H9 (cell line): Measurements from ENCODE around the gene IL17A. TPM values are rescaled to one million over a fixed set of nuclear protein-coding genes. Genes with fewer than 3 reads are reported as not detected.

Experiments
- DNase-seq: peaks from one replicate; pipeline ENCODE4 v3.0.0-alpha.2; 2017
- H2AFZ ChIP-seq: one replicate; pipeline ENCODE4 v1.6.1; 2013; ENCODE audit warnings: mild to moderate bottlenecking, low read length, control low read depth, moderate library complexity
- H2AK5ac ChIP-seq: 2 replicates; pipeline ENCODE4 v1.6.1; 2013; ENCODE audit warnings: low read length, control low read depth, mixed read lengths; ENCODE audit not compliant: insufficient read length
- H2BK120ac ChIP-seq: one replicate; pipeline ENCODE4 v1.6.1; 2013; ENCODE audit warnings: low read depth, mild to moderate bottlenecking, low read length, control low read depth, inconsistent platforms; ENCODE audit not compliant: poor library complexity, severe bottlenecking
- H2BK12ac ChIP-seq: 2 replicates; pipeline ENCODE4 v1.6.1; 2013; ENCODE audit warnings: low read length, control low read depth, mixed read lengths, low read depth; ENCODE audit not compliant: insufficient read length
- H2BK15ac ChIP-seq: 2 replicates; pipeline ENCODE4 v1.6.1; 2013; ENCODE audit warnings: low read depth, low read length, control low read depth
- H2BK20ac ChIP-seq: one replicate; pipeline ENCODE4 v1.6.1; 2013; ENCODE audit warnings: low read depth, mild to moderate bottlenecking, low read length, control low read depth, inconsistent platforms; ENCODE audit not compliant: poor library complexity, severe bottlenecking
- H2BK5ac ChIP-seq: 2 replicates; pipeline ENCODE4 v1.6.1; 2013; ENCODE audit warnings: low read length, control low read depth, mixed read lengths; ENCODE audit not compliant: insufficient read length
- H3K14ac ChIP-seq: 2 replicates; pipeline ENCODE4 v1.6.1; 2013; ENCODE audit warnings: low read length, control low read depth; ENCODE audit not compliant: insufficient read depth
- H3K18ac ChIP-seq: 2 replicates; pipeline ENCODE4 v1.6.1; 2013; ENCODE audit warnings: low read depth, mild to moderate bottlenecking, mixed read lengths, low read length, control low read depth; ENCODE audit not compliant: insufficient read length
- H3K23ac ChIP-seq: 2 replicates; pipeline ENCODE4 v1.6.1; 2013; ENCODE audit warnings: low read length, control low read depth, mixed read lengths, low read depth; ENCODE audit not compliant: insufficient read length
- H3K23me2 ChIP-seq: 2 replicates; pipeline ENCODE4 v1.6.1; 2013; ENCODE audit warnings: low read depth, mild to moderate bottlenecking, mixed read lengths, low read length, control low read depth; ENCODE audit not compliant: insufficient read length, poor library complexity, severe bottlenecking
- H3K27ac ChIP-seq: 2 replicates; pipeline ENCODE4 v1.5.1; 2013; ENCODE audit warnings: low read length, control low read depth, mixed read lengths, low read depth; ENCODE audit not compliant: insufficient read length
- H3K27me3 ChIP-seq: 2 replicates; pipeline ENCODE4 v1.6.1; 2013; ENCODE audit warnings: low read length, control low read depth, inconsistent platforms; ENCODE audit not compliant: insufficient read depth
- H3K4ac ChIP-seq: 2 replicates; pipeline ENCODE4 v1.6.1; 2013; ENCODE audit warnings: low read depth, mild to moderate bottlenecking, control low read depth, inconsistent platforms, low read length, moderate library complexity
- H3K4me1 ChIP-seq: 2 replicates; pipeline ENCODE4 v1.6.1; 2013; ENCODE audit warnings: low read length, control low read depth, inconsistent platforms; ENCODE audit not compliant: insufficient read depth
- H3K4me2 ChIP-seq: 2 replicates; pipeline ENCODE4 v1.6.1; 2013; ENCODE audit warnings: low read length, control low read depth, mixed read lengths; ENCODE audit not compliant: insufficient read length, insufficient read depth
- H3K56ac ChIP-seq: 2 replicates; pipeline ENCODE4 v1.6.1; 2013; ENCODE audit warnings: low read depth, mild to moderate bottlenecking, mixed read lengths, low read length, control low read depth; ENCODE audit not compliant: insufficient read length
- H3K79me1 ChIP-seq: 2 replicates; pipeline ENCODE4 v1.6.1; 2013; ENCODE audit warnings: low read depth, mild to moderate bottlenecking, moderate library complexity, low read length, control low read depth, inconsistent platforms; ENCODE audit not compliant: insufficient read depth, poor library complexity, severe bottlenecking
- H3K79me2 ChIP-seq: 2 replicates; pipeline ENCODE4 v1.6.1; 2013; ENCODE audit warnings: low read length, control low read depth, inconsistent platforms; ENCODE audit not compliant: insufficient read depth
- H3K9ac ChIP-seq: 2 replicates; pipeline ENCODE4 v1.6.1; 2013; ENCODE audit warnings: low read length, control low read depth, mixed read lengths; ENCODE audit not compliant: insufficient read length; ENCODE audit errors: extremely low read depth
- H3K9me3 ChIP-seq: one replicate; pipeline ENCODE4 v1.6.1; 2013; ENCODE audit warnings: low read depth, low read length, inconsistent platforms; ENCODE audit not compliant: control insufficient read depth
- H3T11ph ChIP-seq: one replicate; pipeline ENCODE4 v1.6.1; 2013; ENCODE audit warnings: mild to moderate bottlenecking, low read length, control low read depth, inconsistent platforms
- H4K20me1 ChIP-seq: one replicate; pipeline ENCODE4 v1.6.1; 2013; ENCODE audit not compliant: control insufficient read depth, insufficient read length, insufficient read depth
- H4K5ac ChIP-seq: 2 replicates; pipeline ENCODE4 v1.6.1; 2013; ENCODE audit warnings: low read depth, mild to moderate bottlenecking, mixed read lengths, low read length, control low read depth; ENCODE audit not compliant: insufficient read length
- H4K8ac ChIP-seq: replicated peaks from 2 replicates; pipeline ENCODE4 v1.6.1; 2013; ENCODE audit warnings: low read length, control low read depth, mixed read lengths, low read depth; ENCODE audit not compliant: insufficient read length
- H4K91ac ChIP-seq: 2 replicates; pipeline ENCODE4 v1.6.1; 2013; ENCODE audit warnings: low read depth, mild to moderate bottlenecking, moderate library complexity, mixed read lengths, low read length, control low read depth; ENCODE audit not compliant: insufficient read length
- H3K27ac Mint-ChIP-seq, 3 experiments: 2 replicates in 2 of 3; 3 replicates in 1 of 3; pipeline ENCODE4 v1.8.0; 2020 to 2021; ENCODE audit warnings: mixed read lengths in 3 of 3, mild to moderate bottlenecking in 1 of 3, moderate library complexity in 1 of 3
- H3K27me3 Mint-ChIP-seq: 2 replicates; pipeline ENCODE4 v1.8.0; 2021; ENCODE audit warnings: low read depth, mild to moderate bottlenecking, moderate library complexity, mixed read lengths
- H3K36me3 Mint-ChIP-seq, 3 experiments: 2 replicates in 2 of 3; 3 replicates in 1 of 3; pipeline ENCODE4 v1.8.0; 2020 to 2021; ENCODE audit warnings: low read depth in 3 of 3, mixed read lengths in 3 of 3; ENCODE audit not compliant: insufficient read depth in 1 of 3
- H3K4me1 Mint-ChIP-seq, 2 experiments: 2 replicates each; pipeline ENCODE4 v1.8.0; 2020; ENCODE audit warnings: mixed read lengths in 2 of 2
- H3K4me3 Mint-ChIP-seq, 2 experiments: 2 replicates in 1 of 2; 3 replicates in 1 of 2; pipeline ENCODE4 v1.8.0; 2020 to 2021; ENCODE audit warnings: mild to moderate bottlenecking in 2 of 2, mixed read lengths in 2 of 2, moderate library complexity in 1 of 2
- H3K9me3 Mint-ChIP-seq, 2 experiments: 2 replicates in 1 of 2; 3 replicates in 1 of 2; pipeline ENCODE4 v1.8.0; 2020; ENCODE audit warnings: mild to moderate bottlenecking in 2 of 2, mixed read lengths in 2 of 2, moderate library complexity in 1 of 2
- WGBS: extraction: QIAGEN DNeasy Blood & Tissue Kit; methylation state at CpG from one replicate; pipeline ENCODE4 v1.1.7; 2013; ENCODE audit warnings: missing lambda C conversion rate, low lambda C conversion rate, mixed read lengths; ENCODE audit not compliant: insufficient read length; ENCODE audit errors: extremely low coverage; 5-methylcytosine and 5-hydroxymethylcytosine counted together
- total RNA-seq: library from RNA; stranded (reverse); gene quantifications from 2 replicates; pipeline ENCODE4 v1.2.1, GENCODE V29; 2021
- TF ChIP-seq, protein P1 (sequence below): fragments of 200-600 bp; sonication (generic); conservative IDR thresholded peaks from 3 replicates; pipeline ENCODE4 v1.8.0; 2021; ENCODE audit warnings: antibody characterized with exemption, mild to moderate bottlenecking

The IL17A gene
- total RNA-seq, 1 experiment from 2014 or later: not detected

DNA sequence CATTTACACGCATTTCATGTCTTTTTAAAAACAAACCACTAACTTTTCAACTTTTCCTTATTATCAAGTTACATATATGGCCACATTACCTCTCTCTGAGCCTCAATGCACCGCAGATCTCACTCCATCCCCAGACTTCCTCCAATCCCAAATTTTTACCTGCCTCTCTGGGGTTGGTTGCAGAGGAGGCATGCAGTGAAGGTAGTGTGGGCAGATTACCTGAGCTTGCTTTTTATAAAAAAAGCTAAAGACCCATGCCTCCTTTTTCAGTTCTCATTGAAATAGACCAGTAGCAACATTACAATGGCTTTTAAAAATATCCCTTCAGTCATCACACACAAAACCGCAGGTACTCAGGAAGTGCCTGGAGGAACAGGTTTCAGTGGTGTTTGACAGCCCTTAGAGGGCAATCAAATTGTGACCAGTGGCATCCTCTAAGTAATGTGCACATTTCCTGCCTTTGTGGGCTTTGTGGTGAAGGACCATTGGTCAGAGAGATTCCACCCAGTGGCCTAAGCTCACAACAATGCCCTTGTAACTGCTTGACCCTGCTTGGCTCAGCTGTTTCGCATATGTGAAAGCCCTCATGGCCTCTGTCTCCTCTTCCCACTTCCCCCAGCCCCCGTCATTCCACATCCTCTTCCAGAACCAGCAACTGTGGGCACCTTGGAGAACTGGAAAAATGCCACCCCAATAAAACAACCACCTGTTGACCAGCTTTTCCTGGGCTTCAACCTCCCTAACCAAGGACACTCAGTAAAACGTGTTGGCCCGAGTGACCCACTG, 30.2 kb upstream of the IL17A start:
- H3K23ac ChIP-seq: no peak overlapping the region

More for the DNA sequence above, 30.2 kb upstream of the IL17A start:
- H3K4me1 Mint-ChIP-seq: peaks cover 45 to 50% of the 10 kb centered on the region in 2 experiments
- H2BK120ac ChIP-seq: no peak overlapping the region
- H4K91ac ChIP-seq: no peak overlapping the region
- no peak overlapping the region for H4K8ac ChIP-seq
- H3K27ac Mint-ChIP-seq: peak overlapping the region; percentile 65 to 92 (median 84)
- H3K9me3 Mint-ChIP-seq: peaks cover 10% of the 10 kb centered on the region in 2 experiments
- no peak overlapping the region for H3K9ac ChIP-seq
- no peaks in the 10 kb centered on the region; the same call in 1 of the 2 replicates for H3K27me3 Mint-ChIP-seq
- no peaks in the 10 kb centered on the region for H3K79me1 ChIP-seq
- H3K4me2 ChIP-seq: no peak overlapping the region
- no peak overlapping the region for H3K27ac ChIP-seq
- no peak overlapping the region for H3K18ac ChIP-seq
- H3K4me3 Mint-ChIP-seq: 0 out of 5 replicates have a peak overlapping the region, but pooled peaks have one; percentile 4 to 16
- no peak overlapping the region for H3K4ac ChIP-seq
- H2AK5ac ChIP-seq: no peak overlapping the region
- no peaks in the 10 kb centered on the region for H4K20me1 ChIP-seq
- H3K56ac ChIP-seq: no peak overlapping the region
- no peaks in the 10 kb centered on the region for H3K79me2 ChIP-seq
- H2BK5ac ChIP-seq: no peak overlapping the region
- H2BK20ac ChIP-seq: no peak overlapping the region
- no peak overlapping the region for H3K14ac ChIP-seq
- no peak overlapping the region for H3T11ph ChIP-seq
- no peak overlapping the region for H2AFZ ChIP-seq
- H2BK12ac ChIP-seq: no peak overlapping the region
- no peaks in the 10 kb centered on the region for H3K27me3 ChIP-seq
- no peaks in the 10 kb centered on the region for H3K9me3 ChIP-seq
- DNase-seq: peak; percentile 63
- H3K36me3 Mint-ChIP-seq: peaks cover 0 to 9% (median 5%) of the 10 kb centered on the region in 3 experiments
- H3K4me1 ChIP-seq: peaks cover 22% of the 10 kb centered on the region
- H2BK15ac ChIP-seq: no peak overlapping the region
- no peaks in the 10 kb centered on the region for H3K23me2 ChIP-seq
- no peak overlapping the region for H4K5ac ChIP-seq
- TF ChIP-seq, protein P1, sequence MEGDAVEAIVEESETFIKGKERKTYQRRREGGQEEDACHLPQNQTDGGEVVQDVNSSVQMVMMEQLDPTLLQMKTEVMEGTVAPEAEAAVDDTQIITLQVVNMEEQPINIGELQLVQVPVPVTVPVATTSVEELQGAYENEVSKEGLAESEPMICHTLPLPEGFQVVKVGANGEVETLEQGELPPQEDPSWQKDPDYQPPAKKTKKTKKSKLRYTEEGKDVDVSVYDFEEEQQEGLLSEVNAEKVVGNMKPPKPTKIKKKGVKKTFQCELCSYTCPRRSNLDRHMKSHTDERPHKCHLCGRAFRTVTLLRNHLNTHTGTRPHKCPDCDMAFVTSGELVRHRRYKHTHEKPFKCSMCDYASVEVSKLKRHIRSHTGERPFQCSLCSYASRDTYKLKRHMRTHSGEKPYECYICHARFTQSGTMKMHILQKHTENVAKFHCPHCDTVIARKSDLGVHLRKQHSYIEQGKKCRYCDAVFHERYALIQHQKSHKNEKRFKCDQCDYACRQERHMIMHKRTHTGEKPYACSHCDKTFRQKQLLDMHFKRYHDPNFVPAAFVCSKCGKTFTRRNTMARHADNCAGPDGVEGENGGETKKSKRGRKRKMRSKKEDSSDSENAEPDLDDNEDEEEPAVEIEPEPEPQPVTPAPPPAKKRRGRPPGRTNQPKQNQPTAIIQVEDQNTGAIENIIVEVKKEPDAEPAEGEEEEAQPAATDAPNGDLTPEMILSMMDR: no peak
- no CpG with 5 or more reads among the region's 7 CpGs for WGBS
